ENCODE results near the gene EFEMP1. TPM values are rescaled to one million over a fixed set of nuclear protein-coding genes. Genes with fewer than 3 reads are reported as not detected.

Gene EFEMP1
- polyA plus RNA-seq, 3 donors, result not detected

DNA sequence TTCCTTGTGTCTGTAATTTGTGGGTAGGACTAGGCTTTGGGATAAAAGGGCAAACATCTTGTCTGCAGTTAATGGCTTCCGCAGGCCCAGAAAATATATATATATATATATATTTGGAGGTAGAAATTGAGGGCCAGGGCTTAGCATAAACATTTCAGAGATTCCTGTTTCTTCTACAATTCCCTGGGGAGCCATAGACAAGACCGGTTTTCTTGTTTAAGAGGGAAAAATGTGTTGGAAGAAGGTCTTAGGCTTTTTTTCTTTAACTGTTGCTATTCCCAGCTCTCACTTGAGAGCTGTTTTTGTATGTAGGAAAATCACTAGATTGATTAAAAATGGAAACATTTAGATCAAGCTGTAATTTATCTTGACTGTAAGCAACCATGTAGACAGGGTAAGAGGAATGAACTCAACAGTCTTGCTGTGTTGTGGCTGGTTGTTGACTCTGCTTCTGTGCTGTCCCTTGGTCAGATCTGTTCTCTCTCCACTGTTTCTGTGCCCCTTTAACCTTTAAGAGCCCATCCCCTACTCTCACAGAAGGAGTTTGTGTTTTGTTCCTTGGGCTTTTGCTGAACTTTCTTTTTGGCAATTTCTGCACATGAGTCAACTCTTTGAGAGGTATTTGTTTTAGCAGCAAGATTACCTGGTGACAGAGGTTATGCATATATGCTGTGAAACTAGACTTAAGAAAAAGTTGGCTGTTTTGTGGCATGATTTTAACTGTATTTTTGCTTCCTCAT is 58.3 kb downstream of the EFEMP1 start:
- Mint-ChIP-seq H3K9me3 (peaks cover 0 to 1% (median 0%) of the 10 kb centered on the region in 7 donors), H3K27ac (no peak overlapping the region), H3K4me3 (no peak overlapping the region), H3K4me1 (peaks cover 11% of the 10 kb centered on the region), H3K27me3 (ENCODE audit: low read depth in 3 of 3) (peaks cover 2 to 8% (median 3%) of the 10 kb centered on the region in 3 donors), H3K36me3 (no peaks in the 10 kb centered on the region)
- Histone ChIP-seq H3K79me2 (ENCODE audit: insufficient read depth, low read length) (no peaks in the 10 kb centered on the region), H3K27me3 (ENCODE audit: control insufficient read depth in 2 of 2, insufficient read depth in 2 of 2, low read length in 2 of 2) (peaks cover 2 to 8% of the 10 kb centered on the region in 2 donors), H3K4me1 (ENCODE audit: control insufficient read depth in 1 of 2, insufficient read depth in 2 of 2, low read length in 2 of 2) (peaks cover 12% of the 10 kb centered on the region in 2 donors), H4K20me1 (ENCODE audit: insufficient read depth, low read length) (no peaks in the 10 kb centered on the region), H3K4me2 (replicated peaks; ENCODE audit: extremely low read depth, low read length, poor library complexity, severe bottlenecking) (no peak overlapping the region), H3K36me3 (replicated peaks in 1 of 2; ENCODE audit: control insufficient read depth in 1 of 2, insufficient read depth in 2 of 2, low read length in 2 of 2) (no peaks in the 10 kb centered on the region), H3K9ac (ENCODE audit: insufficient read depth, low read length, poor library complexity, severe bottlenecking) (no peak overlapping the region), H3K27ac (ENCODE audit: low read depth in 1 of 2, low read length in 2 of 2) (no peak overlapping the region), H3K9me3 (replicated peaks in 1 of 2; ENCODE audit: control insufficient read depth in 1 of 2, insufficient read depth in 1 of 2, low read length in 2 of 2) (no peaks in the 10 kb centered on the region), H3K4me3 (replicated peaks in 1 of 3; ENCODE audit: low read depth in 2 of 3, low read length in 3 of 3) (no peak overlapping the region), H2AFZ (ENCODE audit: insufficient read depth, low read depth, low read length, poor library complexity, severe bottlenecking) (no peak overlapping the region)
- WGBS (ENCODE audit: insufficient coverage), result no CpG with 5 or more reads among the region's 2 CpGs
- intact Hi-C loops (cut with micrococcal nuclease), result no loop called here
- DNase-seq, result no peak
- TF ChIP-seq, protein P1, sequence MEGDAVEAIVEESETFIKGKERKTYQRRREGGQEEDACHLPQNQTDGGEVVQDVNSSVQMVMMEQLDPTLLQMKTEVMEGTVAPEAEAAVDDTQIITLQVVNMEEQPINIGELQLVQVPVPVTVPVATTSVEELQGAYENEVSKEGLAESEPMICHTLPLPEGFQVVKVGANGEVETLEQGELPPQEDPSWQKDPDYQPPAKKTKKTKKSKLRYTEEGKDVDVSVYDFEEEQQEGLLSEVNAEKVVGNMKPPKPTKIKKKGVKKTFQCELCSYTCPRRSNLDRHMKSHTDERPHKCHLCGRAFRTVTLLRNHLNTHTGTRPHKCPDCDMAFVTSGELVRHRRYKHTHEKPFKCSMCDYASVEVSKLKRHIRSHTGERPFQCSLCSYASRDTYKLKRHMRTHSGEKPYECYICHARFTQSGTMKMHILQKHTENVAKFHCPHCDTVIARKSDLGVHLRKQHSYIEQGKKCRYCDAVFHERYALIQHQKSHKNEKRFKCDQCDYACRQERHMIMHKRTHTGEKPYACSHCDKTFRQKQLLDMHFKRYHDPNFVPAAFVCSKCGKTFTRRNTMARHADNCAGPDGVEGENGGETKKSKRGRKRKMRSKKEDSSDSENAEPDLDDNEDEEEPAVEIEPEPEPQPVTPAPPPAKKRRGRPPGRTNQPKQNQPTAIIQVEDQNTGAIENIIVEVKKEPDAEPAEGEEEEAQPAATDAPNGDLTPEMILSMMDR (IDR thresholded peaks at IDR 0.05), result no peak

DNA sequence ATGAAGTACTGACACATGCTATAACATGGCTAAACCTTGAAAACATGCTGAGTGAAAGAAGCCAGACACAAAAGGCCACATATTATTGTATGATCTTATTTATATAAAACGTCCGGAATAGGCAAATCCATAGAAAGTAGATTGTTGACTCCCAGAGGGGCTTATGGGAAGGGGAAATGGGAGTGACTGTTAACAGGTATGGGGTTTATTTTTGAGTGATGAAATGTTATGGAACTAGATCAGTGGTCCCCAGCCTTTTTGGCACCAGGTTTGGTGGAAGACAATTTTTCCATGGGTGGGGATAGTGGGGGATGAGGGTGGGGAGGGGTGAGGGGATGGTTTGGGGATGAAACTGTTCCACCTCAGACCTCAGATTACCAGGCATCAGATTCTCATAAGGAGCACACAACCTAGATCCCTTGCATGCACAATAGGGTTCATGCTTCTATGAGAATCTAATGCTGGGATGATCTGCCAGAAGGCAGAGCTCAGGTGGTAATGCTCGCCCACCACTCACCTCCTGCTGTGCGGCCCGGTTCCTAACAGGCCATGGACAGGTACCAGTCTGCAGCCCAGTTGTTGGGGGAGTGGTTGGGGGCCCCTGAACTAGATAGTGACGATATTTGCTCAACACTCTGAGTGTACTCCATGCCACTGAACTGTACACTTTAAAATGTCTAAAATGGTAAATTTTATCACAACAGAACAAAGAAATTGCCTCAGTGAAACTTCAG is 59.1 kb downstream of the EFEMP1 start:
- H3K27me3 ChIP-seq (ENCODE audit: control insufficient read depth in 2 of 2, insufficient read depth in 2 of 2, low read length in 2 of 2), result peaks cover 5 to 8% of the 10 kb centered on the region in 2 donors
- no peaks in the 10 kb centered on the region for H3K36me3 Mint-ChIP-seq
- intact Hi-C loops (cut with micrococcal nuclease), result no loop called here
- TF ChIP-seq, protein P1 (IDR thresholded peaks at IDR 0.05), result no peak
- no peak overlapping the region for H2AFZ ChIP-seq (ENCODE audit: insufficient read depth, low read depth, low read length, poor library complexity, severe bottlenecking)
- no peaks in the 10 kb centered on the region for H3K9me3 ChIP-seq (replicated peaks in 1 of 2; ENCODE audit: control insufficient read depth in 1 of 2, insufficient read depth in 1 of 2, low read length in 2 of 2)
- no peak overlapping the region for H3K27ac Mint-ChIP-seq
- DNase-seq, result no peak
- peaks cover 3 to 7% (median 4%) of the 10 kb centered on the region in 3 donors for H3K27me3 Mint-ChIP-seq (ENCODE audit: low read depth in 3 of 3)
- H4K20me1 ChIP-seq (ENCODE audit: insufficient read depth, low read length), result no peaks in the 10 kb centered on the region
- H3K27ac ChIP-seq (ENCODE audit: low read depth in 1 of 2, low read length in 2 of 2), result no peak overlapping the region
- H3K4me3 Mint-ChIP-seq, result no peak overlapping the region
- peaks cover 11% of the 10 kb centered on the region for H3K4me1 Mint-ChIP-seq
- peaks cover 0 to 1% (median 0%) of the 10 kb centered on the region in 7 donors for H3K9me3 Mint-ChIP-seq
- H3K79me2 ChIP-seq (ENCODE audit: insufficient read depth, low read length), result no peaks in the 10 kb centered on the region
- H3K4me3 ChIP-seq (replicated peaks in 1 of 3; ENCODE audit: low read depth in 2 of 3, low read length in 3 of 3), result no peak overlapping the region
- H3K36me3 ChIP-seq (replicated peaks in 1 of 2; ENCODE audit: control insufficient read depth in 1 of 2, insufficient read depth in 2 of 2, low read length in 2 of 2), result no peaks in the 10 kb centered on the region
- H3K4me2 ChIP-seq (replicated peaks; ENCODE audit: extremely low read depth, low read length, poor library complexity, severe bottlenecking), result no peak overlapping the region
- no peak overlapping the region for H3K9ac ChIP-seq (ENCODE audit: insufficient read depth, low read length, poor library complexity, severe bottlenecking)
- WGBS (ENCODE audit: insufficient coverage), result 100% methylated on average over 3 of the region's 6 CpGs
- peaks cover 12% of the 10 kb centered on the region in 2 donors for H3K4me1 ChIP-seq (ENCODE audit: control insufficient read depth in 1 of 2, insufficient read depth in 2 of 2, low read length in 2 of 2)

Data from CD14-positive monocyte (primary cell).